PC-9 (cell line): ENCODE data around the gene ZNF407.

Source experiments
- EZH2 ChIP-seq: fragments of 200-600 bp; sonication (generic); IDR thresholded peaks from 2 replicates; pipeline ENCODE4 v1.8.0; 2017; ENCODE audit warnings: antibody characterized with exemption, low read depth
- TF ChIP-seq, protein P1 (sequence below): fragments of 200-600 bp; sonication (generic); conservative IDR thresholded peaks from 2 replicates; pipeline ENCODE4 v1.6.1; 2017; ENCODE audit warnings: mixed run types, antibody characterized with exemption, mild to moderate bottlenecking, moderate library complexity

DNA sequence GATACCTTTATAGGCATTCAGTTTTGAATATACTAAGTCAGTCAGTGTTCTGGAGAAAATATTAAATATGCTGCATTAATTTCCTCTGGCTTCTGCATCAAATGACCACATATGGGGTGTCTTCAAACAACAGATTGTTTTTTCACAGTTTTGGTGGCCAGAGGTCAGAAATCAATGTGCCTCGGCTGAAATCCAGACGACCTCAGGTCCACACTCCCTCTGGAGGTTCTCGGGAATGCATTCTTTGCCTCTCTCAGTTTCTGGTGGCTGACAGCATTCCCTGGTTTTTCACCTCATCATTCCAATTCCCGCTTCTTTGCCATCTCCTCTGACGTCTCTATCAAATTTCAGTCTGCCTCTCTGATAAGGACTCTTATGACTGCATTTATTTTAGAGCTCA lies 142.3 kb downstream of the ZNF407 start:
- TF ChIP-seq EZH2 = no peak
- TF ChIP-seq, protein P1, sequence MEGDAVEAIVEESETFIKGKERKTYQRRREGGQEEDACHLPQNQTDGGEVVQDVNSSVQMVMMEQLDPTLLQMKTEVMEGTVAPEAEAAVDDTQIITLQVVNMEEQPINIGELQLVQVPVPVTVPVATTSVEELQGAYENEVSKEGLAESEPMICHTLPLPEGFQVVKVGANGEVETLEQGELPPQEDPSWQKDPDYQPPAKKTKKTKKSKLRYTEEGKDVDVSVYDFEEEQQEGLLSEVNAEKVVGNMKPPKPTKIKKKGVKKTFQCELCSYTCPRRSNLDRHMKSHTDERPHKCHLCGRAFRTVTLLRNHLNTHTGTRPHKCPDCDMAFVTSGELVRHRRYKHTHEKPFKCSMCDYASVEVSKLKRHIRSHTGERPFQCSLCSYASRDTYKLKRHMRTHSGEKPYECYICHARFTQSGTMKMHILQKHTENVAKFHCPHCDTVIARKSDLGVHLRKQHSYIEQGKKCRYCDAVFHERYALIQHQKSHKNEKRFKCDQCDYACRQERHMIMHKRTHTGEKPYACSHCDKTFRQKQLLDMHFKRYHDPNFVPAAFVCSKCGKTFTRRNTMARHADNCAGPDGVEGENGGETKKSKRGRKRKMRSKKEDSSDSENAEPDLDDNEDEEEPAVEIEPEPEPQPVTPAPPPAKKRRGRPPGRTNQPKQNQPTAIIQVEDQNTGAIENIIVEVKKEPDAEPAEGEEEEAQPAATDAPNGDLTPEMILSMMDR = no peak
